HG03378 (cell line): Measurements from ENCODE around the gene SERPINA6.
"Not testable (repeated sequence)": the region's sequence is repeated elsewhere in the genome, so short reads cannot be mapped to it uniquely, and the experiment has no call there.

Experiments
- ATAC-seq: cut with Tn5 transposase; IDR thresholded peaks from one replicate; pipeline ENCODE4 v1.9.1; 2021; ENCODE audit warnings: mild to moderate bottlenecking, moderate library complexity; ENCODE audit not compliant: unreplicated experiment

The SERPINA6 gene

DNA sequence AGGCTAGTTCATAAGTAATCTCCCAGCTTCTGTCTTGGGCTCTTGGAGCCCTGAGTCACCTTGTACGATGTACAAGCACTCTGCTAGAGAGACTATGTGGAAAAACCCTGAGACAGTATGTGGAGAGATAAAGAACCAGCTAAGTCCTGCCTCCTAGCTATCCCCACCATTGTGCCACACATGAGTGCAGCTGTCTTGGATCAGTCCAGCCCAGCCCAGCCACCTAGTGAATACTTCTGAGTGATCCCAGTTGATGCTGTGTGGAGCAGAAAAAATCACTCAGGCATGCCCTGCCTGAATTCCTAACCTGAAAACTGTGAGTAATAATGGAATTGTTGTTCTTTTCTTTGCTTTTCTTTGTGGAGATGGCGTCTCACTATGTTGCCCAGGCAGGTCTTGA, 5.1 kb upstream of the SERPINA6 start:
- no peak for ATAC-seq

DNA sequence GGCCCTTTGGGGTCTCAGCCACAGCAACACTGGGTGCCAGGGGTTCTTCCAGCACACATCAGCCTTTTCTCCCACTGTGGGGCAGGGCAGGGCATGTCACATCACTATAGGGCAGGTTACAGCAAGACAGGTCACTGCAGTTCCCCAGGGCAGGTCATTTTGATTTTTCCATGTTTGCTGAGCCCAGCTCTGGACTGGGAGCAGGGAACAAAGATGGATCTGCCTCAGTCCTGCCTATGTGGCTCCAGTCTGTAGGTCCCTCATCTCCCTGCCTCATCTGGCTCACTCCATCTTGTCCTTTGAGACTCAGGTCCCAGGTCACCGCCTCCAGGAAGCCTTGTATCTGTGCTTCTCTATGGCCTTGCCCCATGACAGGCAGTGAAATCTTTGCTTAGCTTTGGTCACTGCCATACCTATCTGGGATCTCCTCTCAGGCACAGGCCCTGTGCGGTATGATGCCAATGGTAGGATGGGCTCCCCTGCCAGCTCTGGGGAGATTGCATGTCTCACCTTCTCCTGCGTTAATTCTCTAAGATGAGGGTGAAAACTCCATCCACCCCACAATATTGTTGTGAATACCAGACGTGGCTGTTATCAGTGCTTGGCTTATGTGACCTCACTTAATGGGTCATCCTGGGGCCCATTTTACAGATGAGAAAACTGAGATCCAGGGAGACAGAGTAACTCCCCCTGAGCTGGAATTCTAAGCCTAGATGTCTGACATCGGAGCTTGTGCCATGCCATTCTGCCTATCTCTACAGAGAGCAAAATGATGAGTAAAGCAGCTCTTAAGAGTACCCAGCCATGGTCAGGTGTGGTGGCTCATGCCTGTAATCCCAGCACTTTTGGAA, 1.5 kb downstream of the SERPINA6 start:
- ATAC-seq = no peak

DNA sequence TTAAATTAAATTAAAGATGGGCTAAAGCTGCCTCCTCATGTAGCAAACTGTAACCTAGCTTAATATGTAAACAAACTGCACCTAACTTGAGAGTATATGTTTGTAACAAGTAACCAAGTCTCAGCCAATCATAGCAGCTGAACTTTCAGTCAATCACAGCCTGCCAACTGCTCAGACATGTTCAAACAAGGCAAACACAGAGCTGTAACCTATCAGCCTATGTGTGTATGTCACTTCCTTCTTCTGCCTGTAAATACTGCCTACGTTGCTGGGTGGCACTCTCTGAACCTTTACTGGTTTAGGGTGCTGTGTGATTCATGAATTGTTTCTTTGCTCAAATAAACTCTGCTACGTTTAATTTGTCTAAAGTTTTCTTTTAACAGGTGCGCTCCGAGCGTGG, 2.9 kb downstream of the SERPINA6 start:
- ATAC-seq = no peak

DNA sequence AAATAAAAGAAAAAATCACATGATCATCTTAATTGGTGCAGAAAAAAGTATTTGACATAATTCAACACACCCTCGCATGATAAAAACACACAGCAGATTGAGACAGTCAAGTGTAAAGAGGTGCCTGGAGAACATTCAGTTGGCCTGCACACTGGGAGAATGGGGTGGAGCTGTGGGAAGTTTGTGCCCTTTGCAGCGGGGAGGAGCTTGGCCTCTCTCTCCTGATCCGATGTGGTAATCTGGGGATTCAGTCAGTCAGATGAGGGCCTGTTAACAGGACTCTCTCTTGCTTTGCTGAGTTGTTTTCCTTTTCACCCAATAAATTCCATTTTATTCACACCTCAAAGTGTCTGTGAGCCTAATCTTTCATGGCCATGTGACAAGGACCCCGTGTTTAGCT, 5.9 kb downstream of the SERPINA6 start:
- no peak for ATAC-seq

DNA sequence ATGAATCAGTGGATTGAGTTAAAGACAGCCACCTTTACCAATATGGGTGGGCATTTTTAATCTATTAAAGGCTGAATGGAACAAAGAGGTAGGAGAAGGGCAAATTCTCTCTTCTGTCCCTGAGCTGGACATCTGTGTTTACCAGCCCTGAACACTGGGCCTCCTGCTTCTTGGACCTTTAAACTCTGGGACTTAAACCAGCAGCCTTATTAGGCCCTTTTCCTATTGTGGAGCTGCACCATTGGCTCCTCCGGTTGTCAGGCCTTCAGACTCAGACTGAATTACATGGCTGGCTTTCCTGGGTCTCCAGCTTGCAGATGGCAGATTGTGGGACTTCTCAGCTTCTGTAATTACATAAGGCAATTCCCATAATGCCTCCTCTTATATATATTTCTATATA, 6.4 kb downstream of the SERPINA6 start:
- ATAC-seq = no peak

DNA sequence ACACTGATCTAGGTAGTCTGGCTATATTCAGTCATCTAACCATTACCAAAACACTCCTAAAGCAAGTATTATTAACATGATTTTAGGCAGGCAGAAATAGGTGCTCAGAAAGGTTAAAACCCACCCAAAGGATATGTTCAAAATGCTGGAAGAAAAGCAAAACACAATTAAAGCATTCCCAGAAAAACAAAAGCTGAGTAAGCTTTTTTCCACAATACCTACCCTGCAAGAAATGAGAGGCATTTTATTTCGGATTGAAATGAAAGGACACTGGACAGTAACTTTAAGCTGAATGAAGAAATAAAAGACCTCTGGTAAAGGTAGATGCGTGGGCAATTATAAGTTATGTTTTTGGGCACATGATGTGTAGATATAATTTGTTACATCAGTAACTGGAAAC, 8.2 kb downstream of the SERPINA6 start:
- ATAC-seq = no peak

DNA sequence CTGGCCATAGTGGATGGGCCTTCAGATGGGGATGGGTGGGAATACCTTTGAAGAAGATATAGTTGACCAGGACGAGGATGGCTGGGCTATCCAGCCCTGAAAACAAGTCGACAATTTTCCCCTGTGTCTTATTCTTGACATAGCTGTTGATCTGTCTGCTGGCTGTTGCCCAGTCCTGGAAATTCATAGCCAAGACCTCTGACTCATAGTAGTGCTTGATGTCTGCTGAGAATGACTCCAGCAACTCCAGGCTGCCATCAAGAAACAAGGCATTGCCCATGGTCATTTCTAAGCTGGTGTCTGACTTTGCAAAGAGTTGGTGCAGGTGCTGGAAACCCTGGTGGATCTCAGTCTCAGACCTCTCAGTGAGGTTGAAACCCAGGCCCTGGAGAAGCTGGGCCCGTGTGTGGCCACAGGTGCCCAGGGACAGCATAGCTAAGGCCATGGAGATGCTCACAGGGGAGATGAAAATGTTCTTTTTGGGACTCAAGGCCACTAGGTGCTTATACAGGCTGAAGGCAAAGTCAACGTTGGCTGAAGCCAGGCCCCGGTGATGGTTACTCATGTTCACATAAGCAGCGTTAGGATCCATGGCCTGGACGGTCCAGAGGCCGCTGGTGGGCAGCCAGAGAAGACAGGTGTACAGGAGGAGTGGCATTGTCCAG, 9.0 kb downstream of the SERPINA6 start:
- ATAC-seq = no peak

DNA sequence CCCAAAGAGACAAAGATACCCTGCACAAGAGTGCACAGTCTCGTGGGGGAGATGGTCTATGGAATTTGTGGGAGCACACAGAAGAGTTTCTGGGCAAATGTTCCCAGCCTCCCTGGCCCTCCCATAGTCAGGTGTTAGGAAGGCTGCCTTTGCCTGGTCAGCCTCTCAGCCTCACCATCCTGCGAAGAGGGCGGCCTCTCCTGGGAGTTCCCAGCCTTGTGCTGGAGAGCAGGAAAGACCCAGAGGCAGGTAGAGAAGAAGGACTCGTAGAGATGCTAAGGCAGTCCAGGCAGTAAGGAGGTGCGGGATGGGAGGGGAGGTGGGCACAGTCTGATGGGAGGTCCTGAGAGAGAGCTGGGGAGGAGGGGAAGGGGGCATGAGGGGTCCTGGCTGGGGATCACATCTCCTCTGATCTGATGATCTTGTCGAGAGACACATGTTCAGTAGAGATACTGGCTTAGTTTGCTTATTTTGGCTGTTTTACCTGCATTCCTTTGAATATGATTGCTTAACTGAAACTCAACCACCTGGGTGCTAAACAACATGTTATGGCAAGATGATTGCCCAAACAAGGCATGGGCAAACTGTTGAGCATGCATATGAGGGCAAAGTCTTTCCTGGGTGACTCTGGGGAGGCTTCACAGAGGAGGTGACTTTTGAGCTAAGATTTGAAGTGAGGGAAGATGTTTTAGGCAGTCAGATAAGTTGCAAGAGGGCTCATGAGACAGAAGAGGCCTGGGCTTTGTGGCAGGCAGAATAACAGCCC, 10.5 kb downstream of the SERPINA6 start:
- ATAC-seq = no peak

DNA sequence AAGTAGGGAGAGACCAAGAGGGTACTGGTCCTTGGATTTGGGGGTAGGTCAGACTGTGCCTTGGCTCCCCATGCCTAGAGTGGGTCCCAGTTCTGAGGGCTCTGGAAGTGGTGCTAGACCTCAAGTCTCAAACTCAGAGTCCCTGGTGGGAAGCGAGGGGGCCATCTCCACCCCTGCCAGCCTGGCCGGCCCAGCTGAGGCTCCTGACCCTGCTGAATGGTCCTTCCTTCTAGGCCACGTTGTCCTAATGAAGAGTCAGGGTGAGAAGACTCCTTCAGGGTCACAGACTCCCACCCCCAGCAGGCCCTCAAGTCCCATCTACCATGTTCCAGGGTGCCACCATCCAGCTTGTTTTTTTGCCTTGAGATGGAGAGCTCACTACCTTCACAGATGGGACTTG, 12.9 kb downstream of the SERPINA6 start:
- no peak for ATAC-seq

DNA sequence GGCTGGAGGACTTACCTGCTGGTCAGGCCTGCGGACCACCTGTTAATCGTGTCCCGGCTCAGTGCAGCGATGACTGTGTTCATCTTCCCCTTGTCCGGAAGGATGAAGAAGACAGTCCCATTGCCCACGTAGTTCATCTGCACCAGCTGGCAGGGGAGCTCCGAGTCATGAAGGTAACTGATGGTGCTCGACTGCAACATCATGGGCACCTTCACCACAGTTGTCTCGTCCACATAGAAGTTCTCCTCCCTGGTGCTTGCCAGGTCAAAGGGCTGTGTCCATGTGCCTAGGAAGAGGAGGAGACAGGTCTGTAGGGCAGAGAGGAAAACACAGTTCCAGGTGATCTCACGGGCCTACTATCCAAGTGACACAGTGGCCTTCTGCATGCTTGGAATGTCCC, 13.4 kb downstream of the SERPINA6 start:
- ATAC-seq = no peak

DNA sequence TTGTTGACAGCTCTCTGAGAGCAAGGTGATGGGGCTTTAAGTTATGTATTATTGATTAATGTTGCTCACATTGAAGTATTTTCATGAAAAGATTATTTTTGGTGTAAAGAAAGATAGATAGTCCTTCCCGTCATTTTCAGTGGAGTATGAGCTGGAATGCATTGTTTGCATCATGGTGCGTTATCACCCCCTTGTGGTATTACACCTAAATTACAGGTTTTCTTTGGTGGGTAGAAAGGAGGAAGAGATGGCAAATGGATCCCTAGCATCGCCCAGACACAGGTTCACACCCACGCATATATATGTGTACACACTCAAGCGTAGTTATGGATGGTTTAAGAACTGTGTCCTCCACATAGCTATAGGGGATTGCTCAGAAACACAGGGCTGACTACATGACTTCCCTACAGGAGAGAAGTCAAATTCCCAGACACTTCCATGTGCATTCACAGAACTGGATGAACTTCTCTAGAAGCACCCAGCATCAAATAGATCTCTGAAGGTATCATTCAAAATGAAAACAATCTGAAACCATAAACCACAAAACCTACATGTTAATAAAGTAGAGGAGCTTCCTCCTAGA, 15.6 kb downstream of the SERPINA6 start:
- no peak for ATAC-seq

DNA sequence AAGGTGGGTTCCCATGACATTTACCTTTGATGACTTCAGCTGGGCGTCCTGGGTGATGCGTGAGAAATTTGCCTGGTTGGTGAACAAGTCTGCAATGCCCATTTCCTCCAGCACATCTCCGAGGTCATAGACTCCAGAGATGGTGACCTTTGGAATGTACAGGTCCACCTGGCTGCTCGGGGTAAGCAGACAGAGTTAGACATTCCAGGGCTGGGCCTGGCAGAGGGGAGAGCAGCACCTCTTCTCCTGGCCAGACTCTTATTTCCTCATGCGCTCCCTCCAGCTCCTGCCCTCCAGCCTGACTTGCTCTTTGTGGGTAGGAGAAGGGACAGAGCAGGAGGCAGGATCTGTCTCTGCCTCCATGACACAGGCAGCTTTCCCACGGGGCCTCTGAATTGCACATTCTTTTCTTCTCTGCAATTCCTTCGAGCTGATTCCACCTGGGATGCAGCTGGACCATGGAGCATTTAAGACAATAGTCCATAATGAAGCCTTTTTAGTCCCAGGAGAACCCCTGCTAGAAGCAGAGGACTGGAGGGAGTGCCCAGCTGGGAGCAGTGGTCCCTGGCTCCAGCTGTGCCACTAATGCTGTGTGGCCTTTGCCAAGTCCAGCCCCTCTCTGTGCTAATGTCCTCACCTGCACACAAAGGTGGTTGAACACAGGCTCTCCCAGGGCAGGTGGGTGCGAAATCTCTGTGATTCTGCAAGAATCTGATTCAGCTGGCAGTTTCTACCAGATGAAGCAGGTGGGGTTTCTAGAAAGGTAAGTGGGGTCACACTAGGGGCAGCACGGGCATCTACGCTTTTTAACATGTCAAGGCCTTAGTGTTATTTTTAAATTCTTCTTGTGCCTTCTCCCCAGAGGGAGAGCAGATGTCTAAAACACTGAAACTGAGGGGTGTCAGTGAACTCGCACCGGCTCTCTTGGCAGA, 16.8 kb downstream of the SERPINA6 start:
- ATAC-seq = no peak

DNA sequence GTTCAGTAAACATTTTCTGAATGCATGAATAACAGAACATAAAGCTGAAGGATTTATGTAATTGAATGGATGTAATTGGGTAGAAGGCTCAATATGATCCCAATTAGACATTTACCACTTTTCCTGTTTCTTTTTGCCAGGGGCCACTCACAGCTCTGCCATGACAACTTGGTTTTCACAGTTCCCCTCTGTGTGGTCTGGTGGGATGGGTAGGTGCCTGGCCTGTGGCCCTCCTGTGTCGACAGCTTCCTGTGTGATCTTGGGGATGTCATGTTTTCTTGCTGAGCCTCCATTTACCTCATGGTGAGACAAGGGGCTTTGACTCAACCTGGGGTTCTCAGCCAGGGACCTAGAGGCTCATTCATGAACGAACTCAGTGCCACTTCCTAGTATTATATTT, 17.5 kb downstream of the SERPINA6 start:
- no peak for ATAC-seq

DNA sequence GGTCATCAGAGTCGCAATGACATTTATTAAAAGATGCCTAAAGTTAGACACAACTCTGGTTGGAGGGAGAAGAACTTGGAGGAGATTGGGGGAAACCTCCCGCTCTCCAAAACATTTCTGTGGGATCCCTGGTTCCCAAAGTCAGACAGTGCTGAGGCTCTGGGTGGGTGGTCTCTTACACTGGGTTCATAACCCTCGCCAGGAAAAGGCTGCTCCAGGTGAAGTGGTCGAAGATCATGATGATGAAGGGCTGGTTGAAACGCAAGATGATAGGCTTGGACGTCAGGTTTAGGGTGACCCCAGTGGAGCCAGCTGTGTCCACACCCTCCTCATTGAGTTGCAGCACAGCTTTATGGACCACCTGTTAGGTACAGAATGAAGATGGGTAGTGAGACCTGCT, 18.9 kb downstream of the SERPINA6 start:
- ATAC-seq = no peak

DNA sequence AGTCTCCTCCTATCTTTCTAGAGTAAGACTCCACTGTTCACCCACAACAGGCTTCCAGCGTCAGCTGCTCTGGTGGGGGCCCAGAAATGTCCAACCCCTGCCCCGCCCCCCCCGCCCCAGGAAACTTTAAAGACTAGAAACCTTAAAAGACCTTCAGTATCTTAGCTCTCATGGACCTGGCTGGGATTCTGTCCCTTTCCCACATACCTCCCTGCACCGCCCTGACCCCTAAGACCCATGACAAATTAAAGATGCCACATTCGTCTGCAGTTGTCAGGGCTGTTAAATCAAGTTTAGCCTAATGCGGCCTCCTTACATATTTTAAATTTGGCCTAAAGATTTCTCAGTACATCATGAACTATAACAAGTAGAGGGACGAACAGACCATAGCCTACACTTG, 20.0 kb downstream of the SERPINA6 start:
- ATAC-seq = no peak

DNA sequence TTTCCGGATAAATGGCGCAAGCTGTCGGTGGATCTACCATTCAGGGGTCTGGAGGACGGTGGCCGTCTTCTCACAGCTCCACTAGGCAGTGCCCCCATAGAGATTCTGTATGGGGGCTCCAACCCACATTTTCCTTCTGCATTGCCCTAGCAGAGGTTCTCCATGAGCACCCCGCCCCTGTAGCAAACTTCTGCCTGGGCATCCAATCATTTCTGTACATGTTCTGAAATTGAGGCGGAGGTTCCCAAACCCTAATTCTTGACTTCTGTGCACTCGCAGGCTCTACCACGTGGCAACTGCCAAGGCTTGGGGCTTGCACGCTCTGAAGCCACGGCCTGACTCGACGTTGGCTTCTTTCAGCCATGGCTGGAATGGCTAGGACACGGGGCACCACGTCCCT, 25.0 kb downstream of the SERPINA6 start:
- ATAC-seq = no peak

DNA sequence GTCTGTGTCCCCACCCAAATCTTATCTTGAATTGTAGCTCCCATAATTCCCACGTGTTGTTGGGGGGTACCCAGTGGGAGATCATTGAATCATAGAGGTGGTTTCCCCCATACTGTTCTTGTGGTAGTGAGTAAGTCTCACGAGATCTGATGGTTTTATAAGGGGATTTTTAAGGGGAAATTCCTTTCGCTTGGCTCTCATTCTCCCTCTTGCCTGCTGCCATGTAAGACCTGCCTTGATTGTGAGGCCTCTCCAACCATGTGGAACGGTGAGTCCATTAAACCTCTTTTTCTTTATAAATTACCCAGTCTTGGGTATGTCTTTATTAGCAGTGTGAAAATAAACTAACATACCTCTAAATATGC, 27.0 kb downstream of the SERPINA6 start:
- not testable (repeated sequence) for ATAC-seq

DNA sequence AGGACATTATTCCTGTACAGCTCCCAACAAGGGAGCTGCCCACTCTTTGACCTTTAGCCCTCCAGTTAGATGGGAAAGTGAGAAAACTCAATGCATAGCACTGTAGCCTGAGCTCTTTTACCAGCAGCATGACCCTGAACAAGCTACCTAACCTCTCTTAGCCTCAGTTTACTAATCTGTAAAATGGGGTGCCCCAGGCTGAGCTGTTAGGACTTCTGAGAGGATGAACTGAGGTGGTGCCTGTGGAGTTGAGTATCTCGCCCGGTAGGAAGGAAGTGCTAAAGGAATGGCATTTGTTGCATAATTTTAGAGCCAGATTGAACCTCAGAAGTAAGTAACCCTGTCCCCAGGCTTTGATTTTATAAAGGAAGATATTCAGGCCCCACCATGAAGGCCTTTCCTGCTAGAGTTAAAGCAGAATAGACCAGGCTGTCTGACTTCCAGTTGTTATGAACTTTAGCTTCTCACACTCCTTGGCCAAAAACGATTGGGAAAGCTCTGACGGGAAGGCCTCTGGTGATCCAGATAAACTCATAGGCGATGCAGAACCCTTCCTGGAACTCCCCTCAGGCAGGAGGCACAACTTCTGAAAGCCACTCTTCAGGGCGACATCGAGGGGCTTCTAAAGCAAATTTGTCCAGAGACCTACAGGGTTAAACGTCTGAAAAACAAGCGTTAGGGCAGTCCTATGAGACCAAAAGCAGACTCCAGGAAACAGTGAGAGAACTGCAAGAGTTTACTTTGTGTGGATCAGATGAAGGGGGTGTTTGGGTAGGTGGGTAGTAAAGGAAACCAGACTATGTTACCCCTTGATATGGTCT, 27.6 kb downstream of the SERPINA6 start:
- no peak for ATAC-seq

DNA sequence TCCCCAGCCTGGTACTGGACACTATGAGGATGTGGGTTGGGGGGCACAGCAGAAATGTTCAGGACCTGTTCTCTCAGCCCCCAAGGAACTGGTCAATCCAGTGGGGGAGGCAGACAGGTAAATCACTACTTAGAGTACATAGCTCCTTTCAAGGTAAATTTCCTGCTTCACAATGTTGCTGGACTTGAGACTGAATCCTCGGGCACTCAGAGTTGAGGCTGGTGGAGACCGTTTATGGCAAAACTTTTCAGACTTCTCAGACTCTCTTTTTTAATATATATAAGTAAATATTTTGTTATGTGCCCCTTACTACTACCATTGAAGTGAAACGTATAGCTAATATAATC, 29.6 kb downstream of the SERPINA6 start:
- ATAC-seq = no peak
